ENCODE results near the gene ABCC8.
A peak's percentile ranks its signal among the peaks of the same experiment; 100 is the strongest.

Gene ABCC8

DNA sequence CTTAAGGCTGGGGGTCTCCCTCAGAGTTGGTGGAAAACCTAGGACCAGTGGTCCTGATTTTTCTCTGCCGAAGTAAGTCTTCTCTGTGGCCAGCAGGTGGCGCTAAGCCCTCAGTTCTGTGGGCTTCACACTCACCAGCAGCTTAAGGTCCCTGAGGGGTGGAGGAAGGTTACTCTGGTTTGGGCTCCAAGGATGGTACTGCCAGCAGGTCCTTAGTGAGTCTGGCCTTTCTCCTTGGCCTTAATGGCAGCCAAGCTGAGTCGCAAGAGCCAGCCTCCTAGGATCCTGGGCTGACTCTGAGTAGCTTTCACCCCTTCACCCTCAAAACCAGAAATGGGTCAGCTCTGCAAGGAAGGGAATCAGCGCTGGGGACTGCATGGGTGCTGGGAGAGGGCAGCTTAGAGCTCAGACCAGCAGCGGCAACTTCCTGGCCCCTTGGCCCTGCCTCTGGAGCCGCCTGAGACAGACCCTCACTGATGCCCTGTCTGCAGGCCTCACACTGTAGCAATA, 92.6 kb downstream of the ABCC8 start:
- peak; percentile 77 for DNase-seq

GRCh38 chr11:17383461-17383860, 93.2 kb downstream of the ABCC8 start:
- no peak for DNase-seq

GRCh38 chr11:17382046-17382728, 94.5 kb downstream of the ABCC8 start:
- DNase-seq = no peak

DNA sequence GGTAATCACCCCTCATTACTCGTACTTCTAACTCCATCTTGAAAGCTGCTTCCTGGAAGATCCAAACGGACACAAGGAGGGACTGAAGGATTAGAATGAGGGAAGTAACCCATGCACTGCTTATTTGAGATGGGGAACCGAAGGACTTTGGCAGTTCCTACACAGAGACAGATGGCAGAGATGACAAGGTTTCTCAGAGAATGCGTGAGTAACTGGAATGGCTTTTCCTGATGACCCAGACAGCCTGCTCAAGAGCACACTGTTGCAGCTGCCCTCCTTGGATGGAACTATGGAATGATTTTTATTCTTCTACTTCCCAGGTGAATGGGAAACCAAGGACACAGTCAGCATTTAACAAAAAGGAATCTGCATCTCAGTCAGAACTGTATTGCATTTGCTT, 95.5 kb downstream of the ABCC8 start:
- DNase-seq = no peak

DNA sequence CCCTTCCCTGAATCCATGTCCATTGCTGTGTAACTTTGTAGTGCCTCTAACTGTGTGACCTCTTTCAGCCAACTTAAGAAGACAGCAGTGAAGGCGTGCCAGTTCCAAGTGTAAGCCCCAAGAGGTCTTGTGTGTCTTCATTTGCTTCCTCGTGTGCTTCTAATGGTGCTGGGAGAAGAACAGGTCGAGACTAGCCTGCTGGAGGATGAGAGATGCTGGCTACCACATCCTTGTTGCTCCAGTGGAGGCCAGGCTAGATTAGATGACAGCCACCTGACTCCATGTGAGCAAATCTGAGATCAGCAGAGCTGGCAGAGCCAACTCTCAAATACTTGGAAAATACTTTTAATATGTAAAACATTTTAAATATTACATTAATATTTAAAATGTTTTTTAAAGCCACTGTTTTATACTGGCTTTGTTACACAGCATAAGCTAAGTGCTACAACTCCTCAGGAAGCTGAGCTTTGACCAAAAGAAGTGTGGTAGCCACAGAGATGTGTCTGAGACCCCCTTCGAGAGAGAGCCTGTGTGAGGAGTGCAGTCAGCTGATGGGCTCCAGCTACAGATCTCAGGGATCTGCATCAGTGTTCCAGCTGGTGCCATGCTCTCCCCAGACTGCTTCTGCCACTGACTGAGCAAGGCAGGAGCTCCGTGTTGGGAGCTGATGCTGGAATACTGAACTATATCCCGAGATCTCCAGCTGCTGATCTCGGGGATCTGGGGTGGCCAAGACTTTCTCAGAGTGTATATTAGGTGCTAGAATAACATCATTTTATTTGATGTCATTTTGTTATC, 97.1 kb downstream of the ABCC8 start:
- no peak for DNase-seq

DNA sequence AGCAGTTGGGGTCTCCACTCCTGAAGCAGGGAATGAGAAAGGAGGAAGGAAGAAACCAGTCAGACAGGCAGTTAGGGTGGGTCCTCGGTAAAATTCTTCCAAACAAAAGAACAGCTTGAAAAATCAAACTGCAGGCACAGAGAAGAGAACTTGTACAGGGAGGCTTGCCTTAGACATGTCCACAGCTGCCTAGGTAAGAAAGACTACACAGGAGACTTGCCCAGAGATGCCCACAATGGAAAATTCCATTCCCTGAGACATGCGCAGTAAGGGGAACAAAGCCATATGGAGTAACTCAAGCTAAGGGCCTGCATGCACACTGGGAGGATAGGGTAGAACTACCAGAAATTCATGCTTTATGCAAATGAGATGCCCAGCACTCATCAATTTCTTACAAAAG, 98.0 kb downstream of the ABCC8 start:
- no peak for DNase-seq

DNA sequence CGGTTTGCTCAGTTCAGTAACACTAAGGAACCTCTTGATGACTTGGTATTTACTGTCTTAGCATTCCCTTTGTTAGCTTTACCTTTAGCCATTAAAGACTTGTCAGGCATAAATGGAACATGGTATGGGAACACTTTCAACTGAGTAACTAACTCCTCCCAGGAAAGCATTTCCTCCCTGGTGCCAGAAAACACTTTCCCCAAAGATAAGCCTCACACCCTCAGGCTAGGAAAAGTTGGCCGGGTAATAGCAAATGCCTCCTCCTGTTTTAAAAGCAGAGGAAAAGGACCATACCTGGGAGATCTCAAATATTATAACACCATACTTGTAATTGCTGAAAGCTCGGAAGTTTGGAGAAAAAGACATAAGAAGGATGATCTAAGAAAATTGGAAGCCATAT, 100.2 kb downstream of the ABCC8 start:
- no peak for DNase-seq

GRCh38 chr11:17375547-17375946, 101.1 kb downstream of the ABCC8 start:
- no peak for DNase-seq

GRCh38 chr11:17371614-17372013, 105.0 kb downstream of the ABCC8 start:
- DNase-seq = no peak

DNA sequence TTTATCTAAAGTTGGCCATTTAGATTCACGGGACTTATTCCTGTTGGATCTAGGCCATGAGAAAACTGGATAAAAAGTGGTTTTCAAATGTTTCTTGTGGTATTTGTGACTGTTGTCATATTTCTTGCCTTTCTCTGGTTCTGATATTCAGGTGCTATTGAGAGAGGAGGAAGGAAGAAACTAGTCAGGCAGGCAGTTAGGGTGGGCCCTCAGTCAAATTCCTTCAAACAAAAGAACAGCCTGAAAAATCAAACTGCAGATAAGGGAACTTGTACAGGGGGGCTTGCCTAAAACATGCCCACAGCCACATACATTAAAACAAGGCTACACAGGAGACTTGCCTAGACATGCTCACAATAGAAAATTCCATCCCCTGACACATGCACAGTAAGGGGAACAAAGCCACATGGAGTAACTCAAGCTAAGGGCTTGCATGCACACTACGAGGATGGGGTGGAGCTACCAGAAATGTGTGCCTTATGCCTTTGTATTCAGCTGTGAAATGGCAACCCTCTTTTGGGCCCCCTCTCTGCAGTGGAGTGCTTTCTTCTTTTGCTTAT, 106.9 kb downstream of the ABCC8 start:
- no peak for DNase-seq

DNA sequence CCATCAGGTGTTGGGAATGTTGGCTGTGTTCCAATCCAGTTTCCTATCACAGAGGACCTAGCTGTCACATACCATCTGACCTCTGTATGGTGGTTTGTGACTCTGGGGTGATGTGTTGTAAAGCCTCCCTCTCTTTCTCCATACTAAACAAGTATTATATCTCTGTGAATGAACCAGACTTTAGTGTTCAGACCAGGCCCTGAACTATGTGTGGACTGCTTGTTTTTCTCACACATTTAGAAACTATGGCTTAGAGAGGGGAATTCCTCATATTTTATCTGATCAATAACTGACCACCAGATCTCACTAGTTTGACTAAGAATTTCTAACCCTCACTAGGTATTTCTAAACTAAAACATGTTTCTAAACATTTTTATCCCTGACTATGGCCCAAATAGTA, 107.6 kb downstream of the ABCC8 start:
- DNase-seq = no peak

- DNase-seq = no peak
These were observed 108.1 kb downstream of the ABCC8 start for GRCh38 chr11:17368551-17368950.

- no peak for DNase-seq
These were observed 110.2 kb downstream of the ABCC8 start for GRCh38 chr11:17366495-17366894.

DNA sequence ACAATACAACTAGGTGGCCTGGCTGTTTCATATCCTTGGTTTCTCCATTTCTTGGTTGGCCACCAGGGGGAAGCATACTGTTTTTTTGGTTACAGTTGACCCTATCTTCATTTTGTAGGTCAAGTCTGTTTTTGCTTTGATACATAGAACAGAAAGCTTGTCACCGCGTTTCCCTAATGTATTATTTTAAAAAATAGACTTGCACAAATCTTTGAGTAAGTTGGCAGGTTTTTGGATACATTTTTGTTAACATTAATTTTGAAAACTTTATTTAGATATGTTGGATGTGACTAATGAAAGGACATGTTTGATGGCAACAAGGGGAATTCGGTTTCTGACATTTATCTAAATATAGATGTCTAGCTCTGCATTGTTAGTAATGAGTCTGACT, 122.0 kb downstream of the ABCC8 start:
- peak; percentile 79 for DNase-seq

- DNase-seq = peak; percentile 1
These were observed 122.6 kb downstream of the ABCC8 start for GRCh38 chr11:17353821-17354600.

GRCh38 chr11:17352950-17353820, 123.5 kb downstream of the ABCC8 start:
- DNase-seq = peak; percentile 48

DNA sequence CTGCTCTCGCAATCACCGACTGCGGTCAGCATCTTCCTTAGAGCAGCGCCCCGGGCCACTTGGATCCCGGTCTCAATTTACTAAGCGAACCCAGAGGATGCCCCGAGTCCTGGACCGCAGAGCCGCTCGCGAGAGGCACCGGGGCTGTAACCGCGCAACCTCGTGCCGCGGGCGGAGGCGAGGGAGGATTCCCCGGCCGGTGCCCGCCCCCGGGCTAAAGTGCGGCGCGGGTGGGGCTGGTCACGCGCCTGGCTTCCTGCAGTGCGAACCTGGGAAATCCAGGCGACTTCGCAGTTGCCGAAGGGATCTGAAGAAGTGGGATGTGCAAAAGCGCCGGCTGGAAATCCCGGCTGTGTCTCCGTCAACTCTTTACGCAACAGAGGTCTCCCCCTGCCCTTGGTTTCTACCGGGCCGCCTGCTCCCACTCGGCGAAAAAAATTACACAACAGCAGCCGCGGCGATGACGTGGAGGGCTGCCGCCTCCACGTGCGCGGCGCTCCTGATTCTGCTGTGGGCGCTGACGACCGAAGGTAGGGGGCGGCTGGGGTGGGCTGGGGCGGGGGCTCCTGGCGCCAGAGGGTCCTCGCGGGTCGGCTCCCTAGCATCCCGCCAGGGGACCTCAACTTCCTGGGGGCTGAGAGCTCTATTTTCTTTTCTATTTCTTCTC, 125.0 kb downstream of the ABCC8 start, which contains the start of gene NCR3LG1:
TSS of gene NCR3LG1 (plus strand) at position 291 of the 667 bp plus-strand sequence. CDS start at position 461, 170 bp downstream.
- peak; percentile 70 for DNase-seq

GRCh38 chr11:17351172-17351509, 125.5 kb downstream of the ABCC8 start:
- no peak for DNase-seq

DNA sequence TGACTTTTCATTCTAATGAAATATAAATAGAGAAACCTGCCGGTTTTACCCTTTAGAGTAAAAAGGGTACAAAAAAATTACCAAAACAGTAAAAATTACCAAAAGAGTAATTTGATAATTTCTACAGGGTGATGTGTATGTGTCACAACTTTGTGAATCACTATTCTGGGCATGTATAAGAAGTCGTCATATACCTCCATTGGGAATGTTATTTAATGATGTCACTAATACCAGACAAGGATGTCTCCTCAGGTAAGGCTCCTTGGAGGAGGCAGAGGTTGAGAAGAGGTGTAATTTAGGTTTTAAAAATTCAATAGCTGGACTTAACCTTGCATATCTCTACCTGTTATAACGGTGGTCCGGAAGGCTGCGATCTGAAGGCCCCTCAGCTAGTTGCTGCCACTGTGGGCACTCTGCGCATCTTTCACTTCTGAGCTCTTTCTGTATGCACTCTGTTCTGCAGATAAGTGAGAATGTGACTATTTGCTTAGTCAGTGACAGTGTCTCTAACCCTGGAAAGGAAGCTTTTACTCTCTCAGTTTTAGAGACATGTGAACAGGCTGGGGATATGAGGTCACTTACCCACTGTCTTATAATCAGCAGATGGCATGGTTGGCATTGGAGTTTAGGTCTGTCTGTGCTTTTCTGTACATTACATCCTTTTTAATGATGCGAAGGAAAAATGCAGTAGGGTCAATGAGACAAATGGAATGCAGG, 126.0 kb downstream of the ABCC8 start:
- DNase-seq = no peak

GRCh38 chr11:17347676-17348075, 129.0 kb downstream of the ABCC8 start:
- no peak for DNase-seq

DNA sequence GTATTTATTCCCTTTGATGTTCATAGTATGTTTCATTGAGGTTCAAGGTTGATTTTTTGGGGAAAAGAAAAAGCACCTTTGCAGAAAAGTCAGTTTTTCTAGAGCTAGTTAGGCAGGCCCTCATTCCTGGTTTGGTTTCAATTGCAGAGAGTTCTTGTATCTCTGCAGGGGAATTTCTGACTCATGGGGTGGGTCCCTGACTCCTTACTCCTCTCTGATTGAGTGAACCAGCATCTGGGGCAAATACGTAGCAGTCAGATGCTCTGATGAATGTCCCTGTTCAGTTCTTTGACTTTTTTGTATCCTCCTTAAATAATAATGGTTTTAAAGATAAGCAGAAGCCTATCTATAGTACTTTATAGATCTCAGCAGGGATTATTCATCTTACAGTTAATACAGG, 132.7 kb downstream of the ABCC8 start:
- no peak for DNase-seq

Data from CD4-positive, alpha-beta T cell treated with Interleukin-21 for 1 hour (primary cell).